ENCODE results near the gene KCNE4.

The KCNE4 gene

DNA sequence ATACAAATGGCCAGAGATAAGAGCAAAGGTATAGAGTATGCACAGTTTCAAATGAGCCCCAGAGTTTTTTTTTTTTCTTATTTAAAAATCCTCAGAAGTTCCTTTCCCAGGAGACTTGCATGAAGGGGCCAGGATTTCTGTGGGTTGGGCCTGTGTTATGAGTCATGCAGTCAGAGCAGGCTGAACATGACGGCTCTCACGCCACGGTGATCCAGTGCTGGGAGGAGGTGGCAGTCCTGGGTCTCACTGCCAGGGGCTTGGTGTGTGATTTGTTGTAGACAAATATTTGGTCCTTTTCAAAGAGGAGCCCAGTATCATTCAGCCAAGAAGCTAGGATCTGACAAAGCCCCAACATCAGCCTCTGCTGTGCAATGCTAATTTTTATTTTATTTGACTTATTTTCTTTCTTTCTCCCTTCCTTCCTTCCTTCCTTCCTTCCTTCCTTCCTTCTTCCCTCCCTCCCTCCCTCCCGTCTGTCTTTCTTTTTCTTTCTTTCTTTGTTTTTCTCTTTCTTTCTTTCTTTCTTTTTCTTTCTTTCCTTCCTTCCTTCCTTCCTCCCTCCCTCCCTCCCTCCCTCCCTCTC, 10.4 kb upstream of the KCNE4 start:
- no peak for DNase-seq (ENCODE audit: low spot score)

- DNase-seq (ENCODE audit: low spot score) = no peak
Observed at GRCh38 chr2:223042284-223042683, 9.7 kb upstream of the KCNE4 start.

DNA sequence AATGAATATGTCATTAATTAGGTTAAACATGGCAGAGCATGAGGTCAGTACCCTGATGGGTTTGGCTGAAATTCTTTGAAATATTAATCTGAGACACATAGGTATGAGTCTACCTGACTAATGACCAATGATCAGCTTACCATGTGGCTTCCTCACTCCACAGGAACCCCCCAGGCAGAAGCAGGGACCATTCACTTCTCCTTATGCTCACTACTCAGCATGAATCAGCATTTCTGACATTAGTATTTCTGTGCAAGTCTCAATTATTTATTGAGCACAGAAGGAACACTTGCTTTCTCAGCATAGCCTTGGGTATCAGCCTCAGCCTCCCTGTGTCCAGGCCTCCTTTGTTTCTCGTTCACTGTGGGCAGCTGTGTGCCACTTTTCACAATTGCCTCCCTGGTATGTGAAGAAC, 9.3 kb upstream of the KCNE4 start:
- no peak for DNase-seq (ENCODE audit: low spot score)

GRCh38 chr2:223043164-223043941, 8.6 kb upstream of the KCNE4 start:
- no peak for DNase-seq (ENCODE audit: low spot score)

GRCh38 chr2:223044092-223044836, 7.7 kb upstream of the KCNE4 start:
- no peak for DNase-seq (ENCODE audit: low spot score)

GRCh38 chr2:223044916-223045700, 6.9 kb upstream of the KCNE4 start:
- DNase-seq (ENCODE audit: low spot score) = no peak

DNA sequence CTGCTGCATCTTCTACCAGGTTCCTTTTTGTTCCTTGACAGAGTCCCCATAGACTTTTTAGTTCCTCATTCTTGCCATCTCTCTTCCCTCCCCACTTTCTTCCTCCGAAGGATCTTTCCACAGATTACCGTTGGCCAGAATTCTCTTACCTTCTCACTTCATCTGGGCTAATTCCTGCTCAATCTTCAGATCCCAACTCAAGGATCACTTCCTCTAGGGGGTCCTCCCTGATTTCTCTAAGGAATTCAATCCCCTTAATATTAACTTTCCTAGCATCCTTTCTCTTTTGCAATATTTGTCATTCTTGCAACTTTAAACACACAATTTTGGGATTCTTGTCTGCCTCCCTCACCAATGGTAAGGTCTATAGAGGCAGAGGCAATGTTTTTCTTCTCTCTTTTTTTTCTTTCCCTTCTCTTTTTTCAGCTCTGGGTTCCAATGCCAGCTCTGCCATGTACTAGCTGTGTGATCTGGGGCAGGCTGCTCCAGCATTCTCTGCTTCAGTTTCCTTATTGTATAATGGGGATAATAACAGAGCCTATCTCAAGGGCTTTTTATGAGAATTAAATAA, 5.4 kb upstream of the KCNE4 start:
- DNase-seq (ENCODE audit: low spot score) = no peak

DNA sequence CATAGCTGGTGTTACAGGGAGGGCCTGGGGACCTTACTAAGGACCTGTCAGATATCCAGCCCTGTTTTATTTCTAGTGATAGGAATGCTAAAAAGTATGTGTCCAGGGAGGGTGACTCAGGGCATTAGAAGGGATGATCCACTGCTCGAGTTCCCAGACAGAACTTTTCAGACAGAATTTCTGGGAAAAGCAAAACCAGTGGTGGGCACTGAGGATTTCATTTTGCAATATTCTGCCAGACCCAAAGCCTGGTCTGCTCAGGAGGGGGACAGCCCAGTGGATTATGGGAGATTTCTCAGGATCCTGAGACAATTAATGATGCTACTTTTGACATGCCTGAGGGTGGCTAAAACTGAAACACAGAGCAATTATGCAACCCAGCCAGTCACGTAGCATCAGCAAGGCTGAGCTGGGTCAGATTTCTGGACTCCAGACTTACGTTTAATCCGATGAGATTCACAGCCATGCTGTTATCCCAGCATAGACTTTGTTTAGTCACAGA, 4.7 kb upstream of the KCNE4 start:
- DNase-seq (ENCODE audit: low spot score) = no peak

- DNase-seq (ENCODE audit: low spot score) = no peak
Observed at GRCh38 chr2:223048519-223048918, 3.5 kb upstream of the KCNE4 start.

DNA sequence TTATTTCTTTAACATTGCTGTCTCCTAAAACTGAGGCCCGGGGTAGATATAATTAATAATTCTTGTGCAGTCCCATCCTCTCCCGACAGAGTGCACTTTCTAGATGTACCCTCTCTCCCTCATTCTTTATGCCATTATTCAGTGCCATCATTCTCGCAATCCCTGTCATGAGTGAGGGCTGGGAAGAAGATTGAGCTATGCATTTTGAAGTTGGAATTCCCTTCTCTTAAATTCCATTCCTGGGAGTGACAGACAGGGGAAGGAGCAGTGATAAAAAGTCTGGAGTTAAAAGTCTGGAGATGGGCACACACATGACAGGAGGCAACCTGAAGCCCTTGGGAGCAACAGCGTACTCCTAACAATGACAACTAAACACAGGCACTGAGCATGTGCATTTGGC, 2.6 kb upstream of the KCNE4 start:
- no peak for DNase-seq (ENCODE audit: low spot score)

DNA sequence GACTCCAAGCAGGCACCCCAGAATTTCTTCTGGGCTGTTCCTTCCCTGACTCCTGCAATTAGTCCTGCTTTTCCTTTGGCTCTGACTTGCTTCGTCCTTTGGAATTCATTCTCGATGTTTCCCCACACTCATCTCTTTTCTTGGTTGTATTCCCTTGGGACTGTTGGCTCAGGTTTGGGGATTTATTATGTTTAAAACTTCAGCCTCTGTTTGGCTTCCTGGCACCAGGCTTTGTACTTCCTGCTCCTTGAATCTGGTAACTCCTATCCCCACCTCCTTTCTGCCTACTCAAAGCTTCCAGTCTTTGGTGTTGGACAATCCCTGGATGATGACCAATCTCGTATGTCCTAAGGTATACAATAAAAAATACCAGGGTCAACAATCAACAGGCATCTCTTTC, 1.8 kb upstream of the KCNE4 start:
- no peak for DNase-seq (ENCODE audit: low spot score)

DNA sequence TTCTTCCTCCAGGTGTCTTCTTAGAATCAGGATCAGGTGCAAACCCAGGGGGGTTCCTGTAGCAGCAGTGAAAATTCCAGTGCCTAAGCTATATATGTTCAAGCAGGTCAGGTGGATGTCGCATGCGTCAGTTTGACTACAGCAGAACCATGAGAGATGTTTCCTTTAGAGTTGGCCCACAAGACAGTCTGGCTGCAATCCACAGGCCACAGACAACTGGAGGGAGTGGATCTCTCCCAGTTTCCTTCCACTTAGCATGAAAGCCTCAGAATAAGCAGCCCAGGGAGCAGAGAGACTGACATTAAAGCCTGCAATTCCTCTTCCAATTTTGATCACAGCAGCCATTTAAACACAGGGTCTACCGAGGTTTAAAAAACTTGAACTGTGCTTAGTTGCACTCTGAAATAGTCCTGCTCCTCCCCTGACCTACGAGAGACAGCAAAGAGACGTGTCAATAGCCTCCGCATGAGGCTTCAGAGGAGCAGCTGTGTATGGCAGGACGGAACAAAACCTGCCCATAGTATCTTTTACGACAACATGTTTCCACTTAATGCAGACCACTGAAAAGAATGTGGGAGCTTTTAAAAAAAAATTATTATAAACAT, 988 bp upstream of the KCNE4 start:
- no peak for DNase-seq (ENCODE audit: low spot score)

DNA sequence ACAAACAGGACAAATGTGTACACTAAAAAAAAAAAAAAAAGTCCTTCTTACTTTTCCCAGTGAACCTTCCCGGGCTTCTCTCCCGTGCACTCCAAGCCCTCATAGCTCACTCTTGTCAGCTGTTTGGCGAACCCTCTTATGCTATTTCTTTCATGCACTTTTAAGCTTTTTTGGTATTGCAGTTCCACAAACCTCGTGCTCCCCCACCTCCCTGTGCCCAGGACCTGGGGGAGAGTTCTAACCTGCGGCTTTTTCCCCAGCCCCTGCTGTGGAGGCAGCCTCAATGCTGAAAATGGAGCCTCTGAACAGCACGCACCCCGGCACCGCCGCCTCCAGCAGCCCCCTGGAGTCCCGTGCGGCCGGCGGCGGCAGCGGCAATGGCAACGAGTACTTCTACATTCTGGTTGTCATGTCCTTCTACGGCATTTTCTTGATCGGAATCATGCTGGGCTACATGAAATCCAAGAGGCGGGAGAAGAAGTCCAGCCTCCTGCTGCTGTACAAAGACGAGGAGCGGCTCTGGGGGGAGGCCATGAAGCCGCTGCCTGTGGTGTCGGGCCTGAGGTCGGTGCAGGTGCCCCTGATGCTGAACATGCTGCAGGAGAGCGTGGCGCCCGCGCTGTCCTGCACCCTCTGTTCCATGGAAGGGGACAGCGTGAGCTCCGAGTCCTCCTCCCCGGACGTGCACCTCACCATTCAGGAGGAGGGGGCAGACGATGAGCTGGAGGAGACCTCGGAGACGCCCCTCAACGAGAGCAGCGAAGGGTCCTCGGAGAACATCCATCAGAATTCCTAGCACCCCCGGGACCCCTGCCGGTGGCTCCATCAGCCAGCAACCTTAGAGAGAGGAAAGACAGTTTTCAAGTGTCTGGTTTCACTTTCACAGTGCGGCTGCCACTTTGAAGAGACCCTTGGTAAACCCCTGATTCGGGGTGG, 826 bp downstream of the KCNE4 start:
- DNase-seq (ENCODE audit: low spot score) = no peak

DNA sequence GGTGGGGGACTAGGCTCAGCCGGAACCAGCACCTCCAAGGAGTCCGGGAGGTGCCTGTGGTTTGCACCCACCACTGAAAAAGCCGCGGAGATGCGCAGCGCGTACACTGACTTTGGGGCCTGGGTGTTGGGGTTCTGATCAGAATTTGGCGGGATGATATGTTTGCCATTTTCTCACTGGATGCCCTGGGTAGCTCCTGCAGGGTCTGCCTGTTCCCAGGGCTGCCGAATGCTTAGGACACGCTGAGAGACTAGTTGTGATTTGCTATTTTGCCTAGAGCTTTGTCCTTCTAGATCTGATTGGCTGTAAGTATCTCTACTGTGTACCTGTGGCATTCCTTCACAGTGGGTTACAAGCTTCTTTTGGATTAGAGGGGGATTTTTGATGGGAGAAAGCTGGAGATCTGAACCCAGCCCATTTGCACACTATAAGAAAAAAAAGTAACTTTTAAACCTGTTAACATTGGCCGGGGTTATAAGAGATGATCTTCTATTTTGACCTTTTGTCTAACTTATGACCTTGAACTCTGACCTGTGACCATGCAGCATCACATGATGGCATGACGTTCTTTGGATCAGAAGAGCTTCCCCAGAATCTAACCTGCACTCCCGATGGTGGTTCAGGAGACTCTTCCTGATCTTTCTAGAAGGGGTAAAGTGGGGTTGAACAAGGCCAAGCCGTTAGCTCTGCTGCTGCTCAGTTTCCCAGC, 1.6 kb downstream of the KCNE4 start:
- DNase-seq (ENCODE audit: low spot score) = no peak

DNA sequence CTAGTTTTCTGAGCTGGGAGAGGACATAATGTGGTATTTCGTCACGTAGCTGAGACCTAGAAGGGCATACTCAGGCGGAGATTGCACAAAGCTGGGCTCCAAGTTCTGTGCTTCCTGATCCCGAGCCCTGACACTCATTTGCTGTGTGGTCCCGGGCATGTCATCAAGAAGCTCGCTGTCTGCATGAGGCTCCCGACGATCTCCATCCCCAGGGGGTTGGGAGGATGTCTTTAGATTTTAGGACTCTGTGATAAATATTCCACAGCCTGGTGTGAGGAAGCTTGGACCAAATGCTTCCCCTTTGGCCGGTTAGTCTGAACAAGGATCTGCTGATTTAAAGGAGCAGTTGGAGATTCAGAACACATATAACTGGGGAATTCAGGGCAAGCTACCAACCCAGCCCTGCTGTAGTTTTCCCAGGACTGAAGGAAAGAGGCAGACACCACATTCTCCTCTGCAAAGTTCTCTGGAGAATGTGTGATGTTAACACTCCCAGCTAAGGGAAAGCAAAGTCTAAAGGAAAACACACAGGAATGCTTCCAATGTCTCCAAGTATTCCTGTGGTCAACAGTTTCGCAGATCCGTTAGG, 2.3 kb downstream of the KCNE4 start:
- no peak for DNase-seq (ENCODE audit: low spot score)

GRCh38 chr2:223055140-223055539, 3.1 kb downstream of the KCNE4 start:
- DNase-seq (ENCODE audit: low spot score) = no peak

DNA sequence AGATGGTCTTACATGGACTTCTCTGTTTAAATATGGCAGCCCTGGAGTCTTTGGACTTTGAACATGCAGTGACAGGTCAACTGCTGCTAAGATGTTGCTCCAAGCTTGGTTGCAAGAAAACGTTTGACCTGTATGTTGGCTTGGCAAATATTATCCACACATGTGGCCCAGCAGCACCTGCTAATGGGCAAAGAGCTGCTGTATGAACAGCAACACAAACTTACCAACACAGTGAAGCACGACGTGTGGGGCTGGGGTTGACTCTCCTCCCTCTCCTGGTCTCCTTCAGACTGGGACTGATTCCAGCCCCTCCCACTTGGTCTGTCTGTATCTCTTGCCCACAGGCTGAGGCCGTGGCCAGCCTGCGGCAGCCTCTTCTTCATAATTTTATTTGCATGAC, 3.8 kb downstream of the KCNE4 start:
- no peak for DNase-seq (ENCODE audit: low spot score)

- no peak for DNase-seq (ENCODE audit: low spot score)
Observed at GRCh38 chr2:223056701-223057418, 4.9 kb downstream of the KCNE4 start.

DNA sequence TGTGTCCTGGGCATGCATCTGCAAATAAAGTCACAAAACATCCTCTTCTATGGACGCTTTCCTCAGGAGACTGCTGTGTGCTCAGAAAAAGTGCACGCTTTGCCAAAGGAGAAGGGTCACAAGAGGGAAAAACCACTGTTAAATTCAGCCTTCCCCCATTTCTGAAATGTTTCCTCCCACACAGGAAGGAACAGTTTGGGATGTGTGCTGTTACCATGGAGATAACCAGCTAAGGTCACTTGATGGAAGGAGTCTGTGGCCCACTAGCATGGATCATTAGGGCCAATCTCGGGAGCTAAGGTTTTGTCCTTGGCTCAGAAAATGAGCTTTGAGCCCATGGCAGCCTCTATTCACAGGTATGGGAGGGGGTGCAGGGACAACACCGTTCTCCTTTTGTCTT, 5.6 kb downstream of the KCNE4 start:
- DNase-seq (ENCODE audit: low spot score) = no peak
